Measurements from ENCODE around the gene RAB40B.

RAB40B gene

DNA sequence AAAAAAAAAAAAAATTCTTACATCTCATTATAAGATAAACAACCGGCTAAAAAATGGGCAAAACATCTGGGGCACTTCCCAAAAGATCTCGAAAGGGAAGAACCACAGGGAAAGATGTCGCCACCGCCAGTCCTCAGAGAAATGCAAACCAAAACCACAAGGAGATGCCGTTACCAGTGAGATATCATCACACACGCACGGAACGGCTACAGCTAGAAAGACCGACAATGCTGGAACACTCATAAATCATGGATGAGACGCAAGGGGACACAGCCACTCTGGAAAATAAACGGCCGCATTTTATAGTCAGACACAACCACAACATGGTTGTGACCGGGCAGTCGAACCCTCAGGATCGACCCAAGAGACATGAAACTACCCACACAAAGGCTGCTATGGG is 74.8 kb downstream of the RAB40B start:
- DNase-seq (ENCODE audit: extremely low read depth in 1 of 2, low read depth in 1 of 2): no peak

DNA sequence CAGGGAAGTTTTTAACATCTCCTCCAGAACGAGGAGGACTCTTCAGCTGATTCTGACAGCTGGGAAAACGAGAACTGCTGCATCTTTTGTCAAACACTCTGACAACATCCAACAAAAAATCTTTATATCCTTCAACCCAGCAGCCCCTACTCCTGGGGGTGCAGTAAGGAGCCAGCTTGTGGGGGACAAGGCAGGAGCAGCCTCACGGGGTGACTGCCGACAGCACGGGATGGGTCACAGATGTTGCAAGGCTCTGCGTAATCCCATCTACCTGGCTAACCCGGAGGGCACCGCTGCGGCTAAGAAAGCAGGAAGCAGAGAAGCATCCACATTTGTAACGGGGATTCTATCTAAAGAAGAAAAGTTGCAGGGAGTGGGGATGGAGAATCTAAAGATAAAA is 78.9 kb downstream of the RAB40B start:
- DNase-seq (ENCODE audit: extremely low read depth in 1 of 2, low read depth in 1 of 2): no peak

- DNase-seq (ENCODE audit: extremely low read depth in 1 of 2, low read depth in 1 of 2): no peak
Measured at GRCh38 chr17:82619211-82619610, 79.3 kb downstream of the RAB40B start.

GRCh38 chr17:82616021-82616711 is 82.3 kb downstream of the RAB40B start:
- no peak for DNase-seq (ENCODE audit: extremely low read depth in 1 of 2, low read depth in 1 of 2)

- no peak for DNase-seq (ENCODE audit: extremely low read depth in 1 of 2, low read depth in 1 of 2)
Measured at GRCh38 chr17:82615084-82616020, 83.1 kb downstream of the RAB40B start.

DNA sequence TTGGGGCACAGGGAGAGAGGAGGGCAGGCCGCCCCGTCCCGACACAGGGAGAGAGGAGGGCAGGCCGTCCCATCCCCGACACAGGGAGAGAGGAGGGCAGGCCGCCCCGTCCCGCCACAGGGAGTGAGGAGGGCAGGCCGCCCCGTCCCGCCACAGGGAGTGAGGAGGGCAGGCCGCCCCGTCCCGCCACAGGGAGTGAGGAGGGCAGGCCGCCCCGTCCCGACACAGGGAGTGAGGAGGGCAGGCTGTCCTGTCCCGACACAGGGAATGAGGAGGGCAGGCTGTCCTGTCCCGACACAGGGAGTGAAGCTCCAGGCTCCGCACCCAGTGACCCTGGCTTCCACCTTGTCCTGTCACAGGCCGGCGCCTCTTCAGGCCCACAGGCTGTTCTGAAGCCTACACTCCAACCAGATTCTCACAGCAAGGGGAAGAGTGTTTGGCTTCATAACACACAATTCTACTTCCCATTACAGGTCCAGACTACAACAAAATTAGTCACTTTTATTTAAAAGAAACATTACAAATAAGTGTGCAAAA is 84.3 kb downstream of the RAB40B start:
- no peak for DNase-seq (ENCODE audit: extremely low read depth in 1 of 2, low read depth in 1 of 2)

DNA sequence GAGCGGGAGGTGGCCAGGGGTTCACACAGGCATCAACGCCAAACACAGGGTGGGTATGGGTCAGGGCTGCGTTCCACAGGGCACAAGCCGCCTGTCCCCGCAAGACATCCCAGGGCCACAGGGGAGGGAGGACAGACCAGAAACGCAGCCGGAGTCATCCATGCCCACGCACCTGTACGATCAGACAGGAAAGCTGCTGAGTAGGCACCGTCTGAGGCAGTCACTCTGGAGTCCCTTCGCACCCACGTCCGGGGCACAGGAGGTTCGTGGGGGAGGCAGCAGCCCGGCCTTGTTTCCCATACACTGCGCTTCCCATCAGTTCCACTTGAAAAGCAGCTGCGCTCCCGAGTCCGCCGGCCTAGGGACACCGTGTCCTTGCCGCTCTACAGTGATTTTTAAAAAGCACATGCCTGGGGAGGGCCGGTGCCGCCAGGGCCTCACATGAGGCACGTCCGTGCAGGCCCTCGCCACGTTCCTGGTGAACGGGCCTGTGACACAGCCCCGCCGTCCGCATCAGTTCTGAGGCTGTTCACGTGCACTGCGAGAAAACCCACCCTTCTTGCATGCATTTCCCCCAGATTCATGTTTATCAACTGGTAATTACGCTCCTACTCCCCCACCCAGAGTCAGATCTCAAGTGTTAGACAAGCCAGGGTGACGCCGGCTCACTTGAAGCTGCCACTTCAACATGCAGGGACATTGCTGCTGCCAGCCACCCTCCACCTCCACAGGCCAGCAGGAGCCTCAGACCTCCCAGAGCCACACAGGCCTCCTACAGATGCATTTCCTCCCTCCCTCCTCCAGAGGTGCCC is 85.0 kb downstream of the RAB40B start:
- no peak for DNase-seq (ENCODE audit: extremely low read depth in 1 of 2, low read depth in 1 of 2)

DNA sequence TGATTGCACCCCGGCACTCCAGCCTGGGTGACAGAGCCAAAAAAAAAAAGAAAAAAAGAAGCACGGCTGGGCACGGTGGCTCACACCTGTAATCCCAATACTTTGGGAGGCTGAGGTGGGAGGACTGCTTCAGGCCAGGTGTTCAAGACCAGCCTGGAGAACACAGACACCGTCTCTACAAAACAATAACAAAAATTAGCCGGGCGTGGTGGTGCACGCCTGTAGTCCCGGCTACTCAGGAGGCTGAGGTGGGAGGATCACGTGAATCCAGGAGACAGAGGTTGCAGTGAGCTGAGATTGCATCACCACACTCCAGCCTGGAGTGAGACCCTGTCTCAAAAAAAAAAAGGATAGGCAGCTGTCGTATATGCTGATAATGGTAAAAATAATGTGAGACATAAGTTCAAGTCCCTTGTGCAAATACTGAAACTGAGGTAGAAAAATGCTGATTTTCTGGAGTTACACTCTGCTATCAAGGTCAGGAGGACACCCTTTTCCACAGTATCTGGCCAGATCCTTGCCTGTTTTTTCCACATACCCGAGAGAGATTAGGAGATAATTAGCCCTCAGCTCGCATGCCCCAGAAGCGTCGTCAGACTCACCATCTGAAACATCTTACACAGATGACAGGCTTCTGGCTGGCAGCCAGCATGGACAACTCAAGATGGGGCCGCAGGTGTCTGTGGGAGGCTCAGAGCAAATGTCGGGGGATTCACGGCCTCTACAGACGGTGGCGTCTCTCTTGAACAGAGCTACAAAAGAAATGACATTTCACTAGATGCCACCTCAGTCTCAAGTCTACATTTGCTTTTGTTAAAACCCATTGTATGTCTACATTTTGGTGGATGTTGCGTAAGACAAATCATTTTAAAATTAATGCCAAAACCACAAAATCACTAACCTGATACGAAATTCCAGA is 87.1 kb downstream of the RAB40B start:
- no peak for DNase-seq (ENCODE audit: extremely low read depth in 1 of 2, low read depth in 1 of 2)

GRCh38 chr17:82609655-82610054 is 88.8 kb downstream of the RAB40B start:
- DNase-seq (ENCODE audit: extremely low read depth in 1 of 2, low read depth in 1 of 2): no peak

DNA sequence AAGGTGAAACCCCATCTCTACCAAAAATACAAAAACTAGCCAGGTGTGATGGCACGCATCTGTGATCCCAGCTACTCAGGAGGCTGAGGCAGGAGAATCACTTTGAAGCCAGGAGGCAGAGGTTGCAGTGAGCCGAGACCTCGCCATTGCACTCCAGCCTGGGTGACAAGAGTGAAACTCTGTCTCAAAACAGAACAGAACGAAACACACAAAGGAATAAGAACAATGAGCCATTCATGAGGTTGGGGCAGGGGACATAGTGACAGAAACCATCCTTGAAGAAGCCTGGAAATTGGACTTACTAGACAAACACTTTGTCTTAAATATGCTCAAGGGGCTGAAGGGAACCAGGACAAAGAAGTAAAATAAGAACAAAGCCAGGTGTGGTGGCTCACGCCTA is 89.7 kb downstream of the RAB40B start:
- no peak for DNase-seq (ENCODE audit: extremely low read depth in 1 of 2, low read depth in 1 of 2)

DNA sequence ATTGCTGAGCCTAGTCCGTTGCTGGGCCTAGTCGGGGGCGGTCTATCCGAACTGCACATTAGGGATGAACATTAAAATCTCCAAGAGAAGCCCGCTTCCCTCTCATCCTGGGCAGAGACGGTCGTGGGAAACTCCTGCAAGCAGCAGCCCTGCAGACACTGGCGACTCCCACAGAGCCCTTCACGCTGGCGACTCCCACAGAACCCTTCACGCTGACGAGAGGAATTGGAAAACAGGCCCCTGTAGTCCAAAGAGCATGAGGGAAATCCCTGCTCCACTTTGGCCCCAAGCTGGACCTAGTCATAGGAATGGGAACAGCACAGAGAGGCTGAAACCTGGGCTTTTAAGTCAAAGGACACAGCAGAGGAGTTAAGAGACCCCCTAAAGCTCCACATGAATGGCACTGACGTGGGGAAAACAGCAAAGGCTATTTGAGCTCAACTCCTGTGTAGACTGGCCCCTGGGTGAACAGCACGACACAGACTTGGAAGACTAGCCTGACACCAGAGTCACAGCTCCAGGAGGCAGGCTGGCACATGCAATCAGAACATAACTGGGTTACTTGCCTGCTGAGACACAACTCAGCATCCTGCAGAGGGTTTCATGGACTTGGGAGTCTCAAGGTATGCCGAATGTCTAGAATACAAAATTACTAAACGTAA is 92.4 kb downstream of the RAB40B start:
- no peak for DNase-seq (ENCODE audit: extremely low read depth in 1 of 2, low read depth in 1 of 2)
